KBM-7 (cell line): ENCODE measurements around the gene AMER1.
"Not testable (repeated sequence)": the region's sequence is repeated elsewhere in the genome, so short reads cannot be mapped to it uniquely, and the experiment has no call there.

ENCODE experiments used
- DNase-seq: peaks from one replicate; pipeline ENCODE4 v3.0.0-alpha.2; 2015
- in situ Hi-C: fragments of 300-500 bp; cut with MboI; formaldehyde crosslinking; loops from 2 replicates; pipeline ENCODE4 v1.14.3; 2020; ENCODE audit warnings: low sequenced_read_pairs, low pct_unique_long_range_greater_than_20kb, mixed read lengths

Gene AMER1

GRCh38 chrX:64205441-64205734 is at the start of gene AMER1:
TSS of gene AMER1 (minus strand) at chrX:64205708. CDS start at chrX:64193286, 12,422 bp downstream.
- in situ Hi-C loops: no loop called here

GRCh38 chrX:64230123-64230970 is 24.8 kb upstream of the AMER1 start, which contains the start of gene ASB12:
TSS of gene ASB12 (minus strand) at chrX:64230607. CDS start at chrX:64225650, 4,957 bp downstream.
- in situ Hi-C loops: no loop called here
- DNase-seq: peak; percentile 5

More at GRCh38 chrX:64205441-64205734, at the start of gene AMER1:
- DNase-seq: no peak

- in situ Hi-C loops: no loop called here
- DNase-seq: no peak
Observed at GRCh38 chrX:64229154-64229553, 23.6 kb upstream of the AMER1 start.

- in situ Hi-C loops: no loop called here
- no peak for DNase-seq
Observed at GRCh38 chrX:64218023-64218422, 12.5 kb upstream of the AMER1 start.

- DNase-seq: not testable (repeated sequence)
Observed at GRCh38 chrX:64213989-64214388, 8.5 kb upstream of the AMER1 start.

GRCh38 chrX:64206556-64207162 is 1.2 kb upstream of the AMER1 start:
- DNase-seq: no peak
- in situ Hi-C loops: no loop called here

More at GRCh38 chrX:64213989-64214388, 8.5 kb upstream of the AMER1 start:
- in situ Hi-C loops: not testable (repeated sequence)

- in situ Hi-C loops: no loop called here
- DNase-seq: peak; percentile 99
Observed at GRCh38 chrX:64205735-64206501, 410 bp upstream of the AMER1 start.

- in situ Hi-C loops: no loop called here
- DNase-seq: peak; percentile 65
Observed at GRCh38 chrX:64204701-64205440, 637 bp downstream of the AMER1 start.

- no peak for DNase-seq
- in situ Hi-C loops: no loop called here
Observed at GRCh38 chrX:64204252-64204651, 1.3 kb downstream of the AMER1 start.

GRCh38 chrX:64202808-64203325 is 2.6 kb downstream of the AMER1 start:
- in situ Hi-C loops: no loop called here

GRCh38 chrX:64198036-64198435 is 7.5 kb downstream of the AMER1 start:
- in situ Hi-C loops: no loop called here
- no peak for DNase-seq

More at GRCh38 chrX:64202808-64203325, 2.6 kb downstream of the AMER1 start:
- no peak for DNase-seq

GRCh38 chrX:64196606-64197005 is 8.9 kb downstream of the AMER1 start:
- in situ Hi-C loops: no loop called here
- DNase-seq: no peak

- in situ Hi-C loops: no loop called here
- no peak for DNase-seq
Observed at GRCh38 chrX:64195862-64196261, 9.6 kb downstream of the AMER1 start.

- in situ Hi-C loops: no loop called here
- DNase-seq: no peak
Observed at GRCh38 chrX:64192673-64193072, 12.8 kb downstream of the AMER1 start.

- no peak for DNase-seq
Observed at GRCh38 chrX:64192040-64192439, 13.5 kb downstream of the AMER1 start.

GRCh38 chrX:64191281-64192010 is 14.1 kb downstream of the AMER1 start:
- no peak for DNase-seq
- in situ Hi-C loops: no loop called here

More at GRCh38 chrX:64192040-64192439, 13.5 kb downstream of the AMER1 start:
- in situ Hi-C loops: no loop called here

GRCh38 chrX:64190136-64190740 is 15.3 kb downstream of the AMER1 start:
- in situ Hi-C loops: no loop called here
- no peak for DNase-seq

GRCh38 chrX:64188901-64189300 is 16.6 kb downstream of the AMER1 start:
- DNase-seq: no peak

More at GRCh38 chrX:64188901-64189300, 16.6 kb downstream of the AMER1 start:
- in situ Hi-C loops: no loop called here
